Non-pigmented ciliary epithelial cell (primary cell): ENCODE data around the gene SEMA3D.

Experiments
- DNase-seq: peaks from one replicate; pipeline ENCODE4 v3.0.0-alpha.2; 2010; ENCODE audit warnings: low read depth

Gene SEMA3D

GRCh38 chr7:85186521-85187241 lies at the start of gene SEMA3D:
SEMA3D (minus strand) TSS chr7:85187056; CDS start chr7:85121891, 65,165 bp downstream.
- DNase-seq = no peak

- no peak for DNase-seq
Observed at GRCh38 chr7:85234730-85235129, 47.9 kb upstream of the SEMA3D start.

GRCh38 chr7:85232068-85232467 lies 45.2 kb upstream of the SEMA3D start:
- no peak for DNase-seq

GRCh38 chr7:85230623-85231022 lies 43.8 kb upstream of the SEMA3D start:
- DNase-seq = no peak

GRCh38 chr7:85229544-85229943 lies 42.7 kb upstream of the SEMA3D start:
- DNase-seq = no peak

- peak; percentile 17 for DNase-seq
Observed at GRCh38 chr7:85226361-85227085, 39.7 kb upstream of the SEMA3D start.

GRCh38 chr7:85224171-85224570 lies 37.3 kb upstream of the SEMA3D start:
- no peak for DNase-seq

GRCh38 chr7:85222522-85222921 lies 35.7 kb upstream of the SEMA3D start:
- DNase-seq = no peak

GRCh38 chr7:85221796-85222195 lies 34.9 kb upstream of the SEMA3D start:
- DNase-seq = no peak

- DNase-seq = no peak
Observed at GRCh38 chr7:85220651-85221050, 33.8 kb upstream of the SEMA3D start.

GRCh38 chr7:85220023-85220422 lies 33.2 kb upstream of the SEMA3D start:
- no peak for DNase-seq

- DNase-seq = no peak
Observed at GRCh38 chr7:85217085-85217484, 30.2 kb upstream of the SEMA3D start.

- no peak for DNase-seq
Observed at GRCh38 chr7:85215098-85215497, 28.2 kb upstream of the SEMA3D start.

- no peak for DNase-seq
Observed at GRCh38 chr7:85213500-85213899, 26.6 kb upstream of the SEMA3D start.

GRCh38 chr7:85205754-85206153 lies 18.9 kb upstream of the SEMA3D start:
- no peak for DNase-seq

GRCh38 chr7:85204496-85204895 lies 17.6 kb upstream of the SEMA3D start:
- no peak for DNase-seq

- no peak for DNase-seq
Observed at GRCh38 chr7:85204061-85204460, 17.2 kb upstream of the SEMA3D start.

GRCh38 chr7:85201209-85201608 lies 14.4 kb upstream of the SEMA3D start:
- no peak for DNase-seq

- DNase-seq = no peak
Observed at GRCh38 chr7:85196696-85197095, 9.8 kb upstream of the SEMA3D start.

- DNase-seq = no peak
Observed at GRCh38 chr7:85191383-85191782, 4.5 kb upstream of the SEMA3D start.

GRCh38 chr7:85186083-85186520 lies 754 bp downstream of the SEMA3D start:
- no peak for DNase-seq

GRCh38 chr7:85185424-85186082 lies 1.3 kb downstream of the SEMA3D start:
- no peak for DNase-seq
